Upper lobe of left lung (tissue), 4 donors: Measurements from ENCODE around the gene NMUR1.

Experiments
- POLR2A ChIP-seq, 4 donors: fragments of 450-650 bp; IDR thresholded peaks; one replicate each; pipeline ENCODE4 v1.5.1; 2016 to 2017; ENCODE audit warnings: antibody characterized with exemption in 4 of 4, mild to moderate bottlenecking in 2 of 4
- POLR2AphosphoS5 ChIP-seq, 2 donors: sonication (generic); formaldehyde crosslinking; IDR thresholded peaks; one replicate each; pipeline ENCODE4 v1.5.1; 2017; ENCODE audit warnings: antibody characterized with exemption in 2 of 2
- TF ChIP-seq, protein P1 (sequence below), 6 experiments: fragments of 450-650 bp in 4 of 6; fragments of 200-600 bp in 2 of 6; sonication (generic) in 2 of 6; IDR thresholded peaks; one replicate each; pipeline ENCODE4 v1.5.1; 2016 to 2019; ENCODE audit warnings: antibody characterized with exemption in 6 of 6

- TF ChIP-seq, protein P1, sequence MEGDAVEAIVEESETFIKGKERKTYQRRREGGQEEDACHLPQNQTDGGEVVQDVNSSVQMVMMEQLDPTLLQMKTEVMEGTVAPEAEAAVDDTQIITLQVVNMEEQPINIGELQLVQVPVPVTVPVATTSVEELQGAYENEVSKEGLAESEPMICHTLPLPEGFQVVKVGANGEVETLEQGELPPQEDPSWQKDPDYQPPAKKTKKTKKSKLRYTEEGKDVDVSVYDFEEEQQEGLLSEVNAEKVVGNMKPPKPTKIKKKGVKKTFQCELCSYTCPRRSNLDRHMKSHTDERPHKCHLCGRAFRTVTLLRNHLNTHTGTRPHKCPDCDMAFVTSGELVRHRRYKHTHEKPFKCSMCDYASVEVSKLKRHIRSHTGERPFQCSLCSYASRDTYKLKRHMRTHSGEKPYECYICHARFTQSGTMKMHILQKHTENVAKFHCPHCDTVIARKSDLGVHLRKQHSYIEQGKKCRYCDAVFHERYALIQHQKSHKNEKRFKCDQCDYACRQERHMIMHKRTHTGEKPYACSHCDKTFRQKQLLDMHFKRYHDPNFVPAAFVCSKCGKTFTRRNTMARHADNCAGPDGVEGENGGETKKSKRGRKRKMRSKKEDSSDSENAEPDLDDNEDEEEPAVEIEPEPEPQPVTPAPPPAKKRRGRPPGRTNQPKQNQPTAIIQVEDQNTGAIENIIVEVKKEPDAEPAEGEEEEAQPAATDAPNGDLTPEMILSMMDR (IDR thresholded peaks at IDR 0.05) = no peak
- TF ChIP-seq POLR2A (IDR thresholded peaks at IDR 0.05) (no peak), POLR2AphosphoS5 (IDR thresholded peaks at IDR 0.05) (no peak)
Observed at GRCh38 chr2:231518771-231519170, 11.5 kb downstream of the NMUR1 start.
